Fibroblast of skin of left biceps (primary cell): ENCODE data around the gene RXFP2.

Source experiments
- DNase-seq, 2 experiments: peaks; one replicate each; pipeline ENCODE4 v3.0.0-alpha.2; 2013; ENCODE audit warnings: low read depth in 2 of 2

Gene RXFP2

DNA sequence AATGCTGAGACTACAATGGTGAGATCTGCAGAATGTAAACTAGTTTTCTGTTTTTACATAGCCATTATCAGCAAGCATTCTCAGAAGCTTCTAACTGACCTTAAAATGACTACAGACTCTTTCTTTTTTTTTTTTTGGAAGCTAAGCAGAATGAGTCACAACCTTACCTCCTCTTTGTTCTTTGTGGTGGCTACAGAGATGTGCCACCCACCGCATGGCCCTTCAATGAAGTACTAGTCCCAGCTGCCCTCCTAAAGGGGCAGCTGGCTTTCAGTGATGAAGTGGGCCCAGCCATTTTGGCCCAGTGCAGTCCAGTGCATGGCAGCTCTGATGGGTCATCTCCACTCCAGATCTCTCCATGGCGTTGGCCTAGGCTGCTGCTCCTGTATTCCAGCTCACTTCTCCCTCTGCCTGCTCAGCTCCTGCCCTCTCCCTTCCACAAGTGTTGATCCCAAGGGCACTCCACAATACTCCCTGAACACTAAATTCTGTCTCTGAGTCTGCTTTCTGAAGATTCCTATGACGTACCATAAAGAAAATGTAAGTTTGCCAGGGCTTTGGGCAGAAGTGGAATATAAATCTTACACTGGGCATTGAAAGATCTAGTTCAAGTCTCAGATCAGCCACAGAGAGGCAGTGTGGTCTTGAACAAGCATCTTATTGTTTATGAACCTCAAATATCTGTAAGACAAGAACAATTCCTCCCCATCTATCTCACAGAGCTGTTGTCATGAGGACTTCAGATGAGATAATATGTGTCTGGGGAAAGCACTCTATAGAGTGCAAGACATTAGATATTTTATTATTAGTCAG, 85.6 kb downstream of the RXFP2 start:
- DNase-seq = no peak

DNA sequence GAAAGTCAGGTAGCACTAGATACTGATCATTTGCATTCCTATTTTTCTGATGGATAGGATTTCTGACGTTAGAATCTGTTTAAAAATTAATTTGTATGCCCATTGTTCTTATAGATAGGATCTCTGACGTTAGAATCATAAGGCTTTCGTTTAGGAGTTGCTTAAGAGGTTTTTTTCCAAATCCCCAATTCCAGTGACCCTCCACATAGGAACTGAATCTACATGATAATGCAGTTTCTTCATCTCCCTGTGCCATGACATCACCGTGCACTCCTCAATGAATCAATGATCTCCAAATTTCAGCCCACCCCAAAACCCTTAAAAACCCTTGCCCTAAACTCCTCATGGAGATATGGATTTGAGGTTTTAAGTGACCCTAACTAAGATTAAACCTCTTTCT, 87.2 kb downstream of the RXFP2 start:
- DNase-seq = no peak

DNA sequence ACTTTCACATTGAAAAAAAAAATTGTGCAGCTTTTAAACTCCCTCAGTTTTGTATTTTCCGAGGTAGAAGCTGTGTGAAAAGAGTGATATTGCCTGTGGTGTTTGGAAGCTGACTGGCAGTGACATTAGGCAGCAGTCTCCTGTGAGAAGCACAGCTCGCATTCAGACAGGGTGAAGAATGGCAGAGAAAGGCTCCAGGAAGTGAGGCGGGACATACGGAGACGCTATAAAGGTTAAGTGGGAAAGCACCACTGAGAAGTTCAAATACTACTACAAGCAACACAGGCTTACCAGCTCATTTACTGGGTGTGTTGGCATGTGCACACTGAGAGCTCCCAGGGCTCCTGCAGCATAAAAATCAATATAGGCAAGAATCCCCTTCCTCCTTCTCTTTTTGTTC, 88.4 kb downstream of the RXFP2 start:
- DNase-seq = no peak

DNA sequence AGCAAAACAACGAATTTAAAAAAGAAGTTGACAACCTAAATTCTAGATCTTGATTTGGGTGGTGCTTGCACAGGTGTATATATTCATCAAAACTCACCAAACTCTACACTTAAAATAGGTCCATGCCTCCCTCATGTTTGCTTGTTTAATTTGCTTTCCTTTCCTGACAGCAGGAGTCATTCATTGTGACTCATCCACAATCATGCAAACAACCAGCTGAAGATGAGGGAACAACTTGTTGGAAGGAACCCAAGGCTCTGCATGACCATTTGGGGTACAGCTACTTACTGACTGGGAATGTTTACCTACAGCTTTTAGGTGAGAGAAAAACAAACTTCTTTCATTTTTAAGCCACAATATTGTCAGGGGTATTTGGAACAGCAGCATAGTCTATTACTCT, 96.6 kb downstream of the RXFP2 start:
- DNase-seq = no peak

DNA sequence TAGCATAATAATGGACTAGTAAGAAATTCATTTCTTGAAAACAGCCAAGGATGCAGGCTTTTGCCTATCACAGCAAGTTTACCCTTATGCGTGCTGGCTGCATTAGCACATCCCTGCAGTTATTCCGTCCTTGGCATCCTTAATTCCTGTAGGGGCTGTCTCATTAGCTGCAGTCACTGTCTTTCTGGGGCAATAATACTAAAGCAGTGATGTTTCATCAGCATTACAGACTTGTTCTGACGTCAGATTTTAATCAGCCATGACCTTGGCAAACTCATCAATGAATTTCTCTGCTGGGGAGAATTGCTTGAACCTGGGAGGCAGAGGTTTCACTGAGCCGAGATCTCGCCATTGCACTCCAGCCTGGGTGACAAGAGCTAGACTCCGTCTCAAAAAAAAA, 103.7 kb downstream of the RXFP2 start:
- DNase-seq = no peak

DNA sequence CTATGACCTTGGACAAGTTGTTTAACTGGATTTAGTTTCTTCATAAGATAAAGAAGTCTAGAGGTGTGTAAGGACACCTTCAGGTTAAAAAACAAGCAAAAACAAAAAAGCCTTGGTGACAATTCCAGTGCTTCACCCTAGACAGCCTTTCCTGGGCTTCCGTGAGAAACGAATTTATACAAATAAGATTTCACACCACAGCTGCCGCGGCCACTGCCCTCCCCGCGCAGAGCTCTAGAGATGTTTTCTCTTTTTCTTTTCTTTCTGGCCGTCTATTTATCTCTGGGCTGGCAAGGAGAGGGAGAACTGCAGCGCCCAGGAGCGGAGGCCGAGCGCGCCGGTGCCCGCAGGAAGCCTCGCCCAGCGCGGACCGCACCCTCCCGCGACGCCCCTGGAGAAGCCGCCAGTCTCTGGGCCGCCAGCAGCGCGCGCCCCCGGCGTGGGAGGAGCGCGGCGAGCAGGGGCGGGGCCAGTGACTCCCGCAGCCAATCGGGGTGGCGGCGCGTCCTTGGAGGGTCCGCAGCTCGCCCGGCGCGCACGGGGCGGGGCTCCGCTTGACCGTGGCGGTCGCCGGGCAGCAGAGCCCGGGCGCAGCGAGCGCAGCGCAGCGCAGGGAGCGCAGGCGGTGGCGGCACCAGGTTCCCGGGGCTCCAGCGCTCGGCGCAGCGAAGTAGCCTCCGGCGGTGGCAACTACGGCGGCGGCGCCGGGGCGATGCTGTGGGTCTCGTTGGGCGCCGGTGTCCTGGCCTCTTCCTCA, 107.0 kb downstream of the RXFP2 start:
- DNase-seq = peak; percentile 46 to 53

DNA sequence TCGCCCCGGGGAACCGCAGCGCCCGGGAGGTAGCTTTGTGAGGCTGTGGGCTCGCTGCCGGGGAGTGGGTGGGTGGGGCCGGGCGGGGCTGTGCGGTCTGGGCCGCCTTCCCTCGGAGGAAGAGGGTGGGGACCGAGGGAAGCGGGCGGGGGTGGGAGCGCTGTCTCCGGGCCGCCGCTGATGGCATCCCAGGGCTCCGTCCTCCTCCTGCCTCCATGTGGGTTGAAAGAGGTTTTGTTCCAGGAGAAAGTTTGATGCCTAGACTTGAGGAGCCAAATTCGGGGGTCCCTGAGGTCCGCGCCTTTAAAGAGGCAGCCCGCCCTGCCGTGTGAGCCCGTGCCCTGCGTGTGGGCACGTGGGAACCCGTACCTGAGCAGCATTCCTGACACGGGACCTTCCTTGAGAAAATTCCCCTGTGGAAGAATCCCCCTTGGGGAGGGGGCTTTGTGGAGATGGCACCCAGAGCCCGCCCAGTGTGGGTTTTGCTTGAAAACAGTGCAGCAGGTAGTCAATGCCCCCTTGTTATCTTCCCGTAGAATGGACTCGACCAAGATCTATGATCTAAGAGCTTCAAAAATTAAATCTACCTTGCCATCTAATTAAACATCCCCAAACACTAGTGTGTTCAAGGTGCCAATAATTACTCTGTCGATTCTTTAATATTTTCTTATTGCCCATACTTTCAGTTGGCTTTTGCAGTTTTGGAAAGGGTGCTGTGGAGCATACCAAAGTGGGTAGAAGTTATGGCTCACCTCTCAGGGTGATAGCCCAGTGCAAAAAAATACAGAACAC, 107.8 kb downstream of the RXFP2 start:
- no peak for DNase-seq

DNA sequence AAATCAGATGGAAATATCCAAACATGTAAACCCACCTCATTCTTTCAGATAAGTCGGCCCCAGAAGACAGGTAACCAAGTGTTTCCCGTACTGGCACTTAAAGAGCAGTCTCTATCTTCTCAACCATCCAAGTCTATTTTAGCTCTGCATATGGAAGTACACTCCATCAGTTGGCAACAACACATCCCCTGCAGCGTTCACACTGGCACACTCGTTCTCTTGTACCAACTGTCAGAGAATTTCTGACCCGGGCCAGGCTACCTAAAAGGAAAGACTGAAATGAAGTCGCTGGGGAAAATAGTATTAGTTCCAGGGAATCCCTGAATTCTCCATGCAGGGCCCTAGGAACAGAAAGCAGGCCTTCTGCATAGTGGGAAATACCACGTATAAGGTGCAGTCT, 109.3 kb downstream of the RXFP2 start:
- DNase-seq = no peak

DNA sequence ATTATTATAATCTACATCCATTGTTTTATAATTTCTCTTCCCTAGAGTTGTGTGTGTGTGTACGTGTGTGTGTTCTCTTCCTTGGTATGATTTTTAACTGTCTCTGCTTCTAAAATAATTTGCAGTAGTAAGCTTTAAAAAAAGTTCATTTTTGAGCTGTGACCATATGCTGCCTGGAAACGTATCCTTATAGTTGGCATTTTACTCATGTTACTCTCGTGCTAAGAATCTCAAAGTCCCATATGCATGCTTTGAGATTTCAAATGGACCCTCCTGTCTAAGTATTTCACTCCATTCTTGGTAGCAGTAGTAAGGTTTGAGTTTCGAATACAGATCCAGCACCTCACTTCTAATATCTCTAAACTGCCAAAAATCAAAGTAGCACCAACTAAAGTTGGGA, 109.9 kb downstream of the RXFP2 start:
- no peak for DNase-seq

DNA sequence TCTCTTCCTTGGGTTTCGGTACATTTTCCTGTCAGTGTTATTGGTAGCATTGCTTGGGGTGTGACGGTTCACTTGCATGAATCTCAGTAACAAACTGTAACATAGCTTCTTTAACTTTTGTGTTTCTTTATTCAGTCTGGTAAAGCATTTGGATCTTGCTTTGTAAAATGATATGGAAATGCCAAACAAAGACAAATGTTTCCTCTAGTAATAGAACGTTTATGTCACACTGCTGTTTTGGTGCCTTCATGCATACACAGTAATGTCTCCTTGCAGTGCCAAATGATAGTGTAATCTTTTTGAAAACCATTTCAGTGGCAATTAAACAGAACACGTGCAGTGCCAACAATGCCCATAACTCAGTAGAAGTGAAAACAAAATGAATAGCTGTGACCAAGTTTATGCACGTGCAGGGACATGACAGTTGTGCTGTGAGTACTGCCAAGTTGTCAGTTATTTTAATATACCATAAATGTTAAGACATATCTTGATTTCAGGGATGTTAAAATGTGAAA, 110.8 kb downstream of the RXFP2 start:
- no peak for DNase-seq

DNA sequence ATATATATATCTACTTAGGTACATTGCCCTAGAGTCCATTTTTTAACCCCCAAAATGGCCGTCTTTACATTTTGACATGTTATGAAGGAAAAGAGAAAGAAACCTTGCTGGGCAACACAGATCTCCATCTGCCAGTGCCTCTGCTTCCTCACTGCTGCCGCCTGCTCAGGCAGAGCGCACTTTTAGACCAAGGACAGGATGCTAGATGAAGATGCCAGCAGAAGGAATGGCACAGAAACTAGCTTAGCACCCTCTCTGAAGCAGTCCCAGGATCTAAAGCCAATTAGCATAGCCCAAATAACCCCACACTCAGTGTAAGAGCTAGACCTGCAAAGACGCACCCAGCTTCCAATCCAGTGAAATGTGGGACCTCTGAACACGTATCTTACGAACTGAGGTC, 111.9 kb downstream of the RXFP2 start:
- no peak for DNase-seq
